ENCODE measurements around the gene ERCC6L.

ERCC6L gene

GRCh38 chrX:72208126-72208800, 30.6 kb downstream of the ERCC6L start:
- no peaks in the 10 kb centered on the region for H3K9me2 ChIP-seq (replicated peaks; ENCODE audit: insufficient read depth, low read length)
- no peaks in the 10 kb centered on the region for H3F3A ChIP-seq (ENCODE audit: insufficient read depth, low read length)
- no peaks in the 10 kb centered on the region for H3K4me1 ChIP-seq (ENCODE audit: low read length)
- H3K9ac ChIP-seq (ENCODE audit: low read length) = no peak overlapping the region
- H3K27me3 ChIP-seq (replicated peaks; ENCODE audit: insufficient read depth, low read length) = no peaks in the 10 kb centered on the region
- no peak overlapping the region for H3K27ac ChIP-seq (ENCODE audit: low read length)
- TF ChIP-seq, protein P1, sequence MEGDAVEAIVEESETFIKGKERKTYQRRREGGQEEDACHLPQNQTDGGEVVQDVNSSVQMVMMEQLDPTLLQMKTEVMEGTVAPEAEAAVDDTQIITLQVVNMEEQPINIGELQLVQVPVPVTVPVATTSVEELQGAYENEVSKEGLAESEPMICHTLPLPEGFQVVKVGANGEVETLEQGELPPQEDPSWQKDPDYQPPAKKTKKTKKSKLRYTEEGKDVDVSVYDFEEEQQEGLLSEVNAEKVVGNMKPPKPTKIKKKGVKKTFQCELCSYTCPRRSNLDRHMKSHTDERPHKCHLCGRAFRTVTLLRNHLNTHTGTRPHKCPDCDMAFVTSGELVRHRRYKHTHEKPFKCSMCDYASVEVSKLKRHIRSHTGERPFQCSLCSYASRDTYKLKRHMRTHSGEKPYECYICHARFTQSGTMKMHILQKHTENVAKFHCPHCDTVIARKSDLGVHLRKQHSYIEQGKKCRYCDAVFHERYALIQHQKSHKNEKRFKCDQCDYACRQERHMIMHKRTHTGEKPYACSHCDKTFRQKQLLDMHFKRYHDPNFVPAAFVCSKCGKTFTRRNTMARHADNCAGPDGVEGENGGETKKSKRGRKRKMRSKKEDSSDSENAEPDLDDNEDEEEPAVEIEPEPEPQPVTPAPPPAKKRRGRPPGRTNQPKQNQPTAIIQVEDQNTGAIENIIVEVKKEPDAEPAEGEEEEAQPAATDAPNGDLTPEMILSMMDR (IDR thresholded peaks at IDR 0.05; ENCODE audit: low read length) = no peak
- TF ChIP-seq EZH2 (optimal IDR thresholded peaks at IDR 0.05; ENCODE audit: low read depth, low read length) (no peak), EZH2phosphoT487 (IDR thresholded peaks at IDR 0.05; ENCODE audit: low read length) (no peak)
- H4K20me1 ChIP-seq (ENCODE audit: insufficient read depth, low read length) = no peaks in the 10 kb centered on the region
- H2AFZ ChIP-seq (ENCODE audit: low read length) = no peak overlapping the region
- no peaks in the 10 kb centered on the region for H3K36me3 ChIP-seq (replicated peaks; ENCODE audit: insufficient read depth, low read length)
- H3K9me3 ChIP-seq (replicated peaks; ENCODE audit: insufficient read depth, low read length) = no peaks in the 10 kb centered on the region
- no peak overlapping the region for H3K4me2 ChIP-seq (ENCODE audit: low read depth, low read length)
- H3K4me3 ChIP-seq (ENCODE audit: low read length) = no peak overlapping the region
- H3K79me2 ChIP-seq (ENCODE audit: low read length) = peaks cover 36% of the 10 kb centered on the region
- no peak for DNase-seq

GRCh38 chrX:72207366-72207765, 31.5 kb downstream of the ERCC6L start:
- no peaks in the 10 kb centered on the region for H4K20me1 ChIP-seq (ENCODE audit: insufficient read depth, low read length)
- no peak for DNase-seq
- no peak overlapping the region for H3K4me3 ChIP-seq (ENCODE audit: low read length)
- no peak overlapping the region for H3K9ac ChIP-seq (ENCODE audit: low read length)
- no peaks in the 10 kb centered on the region for H3K36me3 ChIP-seq (replicated peaks; ENCODE audit: insufficient read depth, low read length)
- no peaks in the 10 kb centered on the region for H3K9me3 ChIP-seq (replicated peaks; ENCODE audit: insufficient read depth, low read length)
- H3K27me3 ChIP-seq (replicated peaks; ENCODE audit: insufficient read depth, low read length) = no peaks in the 10 kb centered on the region
- H3K4me1 ChIP-seq (ENCODE audit: low read length) = no peaks in the 10 kb centered on the region
- H2AFZ ChIP-seq (ENCODE audit: low read length) = no peak overlapping the region
- H3K9me2 ChIP-seq (replicated peaks; ENCODE audit: insufficient read depth, low read length) = no peaks in the 10 kb centered on the region
- no peak overlapping the region for H3K27ac ChIP-seq (ENCODE audit: low read length)
- no peaks in the 10 kb centered on the region for H3F3A ChIP-seq (ENCODE audit: insufficient read depth, low read length)
- peaks cover 32% of the 10 kb centered on the region for H3K79me2 ChIP-seq (ENCODE audit: low read length)
- no peak overlapping the region for H3K4me2 ChIP-seq (ENCODE audit: low read depth, low read length)
- TF ChIP-seq, protein P1 (IDR thresholded peaks at IDR 0.05; ENCODE audit: low read length) = no peak
- TF ChIP-seq EZH2phosphoT487 (IDR thresholded peaks at IDR 0.05; ENCODE audit: low read length) (no peak), EZH2 (optimal IDR thresholded peaks at IDR 0.05; ENCODE audit: low read depth, low read length) (no peak)

DNA sequence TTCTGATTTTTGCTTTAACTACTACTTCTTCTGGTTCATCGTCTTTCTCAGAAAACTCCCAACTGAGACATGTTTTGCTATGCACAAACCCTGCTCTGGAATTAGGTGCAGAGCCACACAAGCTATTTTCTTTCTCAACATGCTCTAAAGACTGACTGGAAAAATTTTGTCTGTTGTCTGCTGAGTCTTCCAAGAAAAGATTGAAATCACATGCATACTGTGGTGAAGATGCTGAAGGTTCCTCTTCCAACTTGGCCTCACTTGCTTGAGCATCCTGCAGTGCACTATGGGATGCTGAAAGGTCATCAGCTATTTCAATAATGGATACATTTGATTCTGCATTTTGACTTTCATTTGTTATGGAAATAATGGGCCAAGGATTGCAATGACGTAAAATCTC, 33.1 kb downstream of the ERCC6L start:
- H3K4me1 ChIP-seq (ENCODE audit: low read length) = no peaks in the 10 kb centered on the region
- no peak for DNase-seq
- no peak overlapping the region for H3K27ac ChIP-seq (ENCODE audit: low read length)
- H4K20me1 ChIP-seq (ENCODE audit: insufficient read depth, low read length) = no peaks in the 10 kb centered on the region
- H3K4me2 ChIP-seq (ENCODE audit: low read depth, low read length) = no peak overlapping the region
- H3K9ac ChIP-seq (ENCODE audit: low read length) = no peak overlapping the region
- no peak overlapping the region for H2AFZ ChIP-seq (ENCODE audit: low read length)
- H3K79me2 ChIP-seq (ENCODE audit: low read length) = peaks cover 27% of the 10 kb centered on the region
- no peaks in the 10 kb centered on the region for H3K9me2 ChIP-seq (replicated peaks; ENCODE audit: insufficient read depth, low read length)
- no peaks in the 10 kb centered on the region for H3K27me3 ChIP-seq (replicated peaks; ENCODE audit: insufficient read depth, low read length)
- TF ChIP-seq EZH2 (optimal IDR thresholded peaks at IDR 0.05; ENCODE audit: low read depth, low read length) (no peak), EZH2phosphoT487 (IDR thresholded peaks at IDR 0.05; ENCODE audit: low read length) (no peak)
- TF ChIP-seq, protein P1 (IDR thresholded peaks at IDR 0.05; ENCODE audit: low read length) = no peak
- no peak overlapping the region for H3K4me3 ChIP-seq (ENCODE audit: low read length)
- H3K9me3 ChIP-seq (replicated peaks; ENCODE audit: insufficient read depth, low read length) = no peaks in the 10 kb centered on the region
- no peaks in the 10 kb centered on the region for H3K36me3 ChIP-seq (replicated peaks; ENCODE audit: insufficient read depth, low read length)
- H3F3A ChIP-seq (ENCODE audit: insufficient read depth, low read length) = no peaks in the 10 kb centered on the region
